UCSD-AML1 (cell line): ENCODE results near the gene G3BP2.

Experiments used
- DNase-seq: peaks from one replicate; lab custom pipeline; 2025; ENCODE audit not compliant: unreplicated experiment; lab: John Stamatoyannopoulos, UW

The G3BP2 gene

GRCh38 chr4:75643651-75644050, 29.6 kb downstream of the G3BP2 start:
- no peak for DNase-seq

GRCh38 chr4:75639124-75639695, 34.0 kb downstream of the G3BP2 start:
- DNase-seq = no peak

DNA sequence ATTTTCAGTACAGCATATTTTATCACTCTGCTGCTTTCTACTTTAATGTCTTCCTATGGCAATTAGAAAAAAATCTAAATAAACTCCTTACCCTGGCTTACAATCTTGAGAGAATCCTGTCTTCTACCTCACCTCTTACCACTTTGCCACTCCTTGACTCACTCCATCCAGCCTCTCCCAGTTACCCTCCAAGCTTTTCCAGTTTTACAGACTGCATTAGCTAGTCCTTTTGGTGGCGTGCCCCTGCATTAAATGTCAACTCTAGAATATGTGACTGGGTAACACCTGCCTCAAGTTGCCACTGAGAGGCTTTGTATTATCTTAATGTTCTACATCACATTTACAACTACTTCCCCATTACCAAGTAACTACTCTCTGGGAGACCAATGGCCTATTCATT, 35.4 kb downstream of the G3BP2 start:
- DNase-seq = no peak

GRCh38 chr4:75637176-75637575, 36.0 kb downstream of the G3BP2 start:
- DNase-seq = no peak

DNA sequence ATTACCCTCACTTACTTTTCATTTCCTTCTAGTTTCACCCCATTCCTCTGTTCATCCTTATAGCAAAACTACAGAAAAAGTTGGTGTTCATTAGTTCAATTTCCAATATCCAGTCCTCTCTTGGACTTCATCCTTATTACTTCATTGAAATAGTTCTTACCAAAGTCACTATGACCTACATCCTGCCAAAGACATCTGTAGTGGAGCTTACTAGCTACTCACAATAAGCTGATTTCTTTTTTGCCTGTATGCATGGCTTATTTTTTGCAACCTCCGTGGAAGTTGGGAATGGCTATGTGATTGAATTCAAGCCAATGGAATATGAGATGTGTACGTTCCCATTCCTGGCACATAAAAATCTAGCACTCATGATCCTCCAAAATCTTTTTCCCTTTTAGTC, 38.3 kb downstream of the G3BP2 start:
- DNase-seq = no peak

GRCh38 chr4:75634281-75634680, 38.9 kb downstream of the G3BP2 start:
- no peak for DNase-seq

GRCh38 chr4:75633846-75634245, 39.4 kb downstream of the G3BP2 start:
- DNase-seq = no peak

- DNase-seq = no peak
Observed at GRCh38 chr4:75630937-75631329, 42.3 kb downstream of the G3BP2 start.

- no peak for DNase-seq
Observed at GRCh38 chr4:75630174-75630936, 42.9 kb downstream of the G3BP2 start, which contains the start of gene CDKL2. Gene CDKL2 (minus strand): TSS chr4:75630528. CDS start chr4:75625988, 4,540 bp downstream.

DNA sequence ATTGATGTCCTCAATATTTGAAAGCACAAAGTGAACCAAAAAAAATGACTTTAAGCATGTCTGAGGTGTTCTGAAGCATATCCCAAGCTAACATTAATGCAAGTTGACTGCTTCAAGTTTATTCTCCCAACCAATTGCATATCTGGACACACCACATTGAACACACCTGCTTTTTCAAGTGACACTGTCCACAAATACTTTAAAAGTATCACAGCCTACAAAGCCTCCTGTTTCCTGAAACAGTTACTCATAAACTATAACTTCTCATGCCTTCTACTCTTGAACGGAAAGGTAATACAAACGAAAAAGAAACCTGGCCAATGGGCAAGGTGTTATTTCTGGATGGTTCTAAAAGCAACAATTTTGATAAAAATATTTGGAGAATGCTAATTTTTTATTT, 44.0 kb downstream of the G3BP2 start:
- no peak for DNase-seq

- DNase-seq = no peak
Observed at GRCh38 chr4:75623026-75623425, 50.2 kb downstream of the G3BP2 start.

DNA sequence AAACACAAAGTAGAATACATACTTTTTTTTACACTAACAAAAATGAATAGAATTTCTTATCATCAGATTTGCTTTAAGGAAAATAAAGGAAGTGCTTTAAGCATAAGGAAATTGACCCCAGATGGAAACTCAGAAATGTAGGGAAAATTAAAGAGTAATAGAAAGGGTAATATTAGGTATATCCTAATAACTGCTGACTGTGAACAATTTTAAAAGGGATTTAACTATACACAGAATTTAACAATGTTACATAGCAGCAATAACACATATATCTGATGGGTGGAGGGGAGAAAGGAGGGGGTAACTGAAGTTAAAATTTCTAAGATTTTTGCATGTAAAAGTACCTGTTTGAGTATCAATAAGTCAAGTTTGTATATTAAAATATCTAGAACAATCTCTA, 51.5 kb downstream of the G3BP2 start:
- DNase-seq = no peak

GRCh38 chr4:75612306-75612705, 60.9 kb downstream of the G3BP2 start:
- DNase-seq = no peak

DNA sequence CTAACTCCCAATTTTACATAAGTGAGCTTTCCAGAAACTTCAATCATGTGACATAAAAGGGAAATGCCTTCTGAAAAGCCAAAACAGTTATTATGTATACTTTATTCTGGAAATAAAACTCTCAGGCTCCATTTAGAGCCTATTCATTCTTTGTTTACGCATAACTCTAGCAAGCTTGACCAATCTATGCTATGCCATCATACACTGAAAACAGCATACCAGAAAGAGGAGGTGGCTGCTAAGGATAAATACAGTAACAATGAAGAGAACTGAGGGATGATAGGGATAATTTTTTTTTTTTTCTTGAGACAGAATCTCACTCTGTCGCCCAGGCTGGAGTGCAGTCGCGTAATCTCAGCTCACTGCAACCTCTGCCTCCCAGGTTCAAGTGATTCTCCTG, 67.3 kb downstream of the G3BP2 start:
- no peak for DNase-seq

DNA sequence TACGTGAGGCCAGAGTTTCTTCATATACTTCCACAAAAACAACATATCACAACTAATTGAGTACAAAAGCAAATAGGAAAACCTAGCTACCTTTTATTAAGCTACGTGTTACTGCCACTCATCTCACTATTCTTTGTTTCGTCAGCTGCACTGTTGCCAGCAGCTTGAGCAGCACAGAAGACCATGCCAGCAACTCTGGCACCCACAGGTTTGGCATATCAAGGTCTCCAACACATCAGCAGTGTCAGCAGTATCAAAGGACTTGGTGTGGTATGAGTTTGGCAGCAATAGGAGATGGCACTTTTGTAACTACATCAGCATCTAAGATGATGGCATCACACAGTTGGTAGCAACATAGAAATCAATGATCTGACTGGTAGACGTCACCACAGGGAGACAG, 73.6 kb downstream of the G3BP2 start:
- no peak for DNase-seq

DNA sequence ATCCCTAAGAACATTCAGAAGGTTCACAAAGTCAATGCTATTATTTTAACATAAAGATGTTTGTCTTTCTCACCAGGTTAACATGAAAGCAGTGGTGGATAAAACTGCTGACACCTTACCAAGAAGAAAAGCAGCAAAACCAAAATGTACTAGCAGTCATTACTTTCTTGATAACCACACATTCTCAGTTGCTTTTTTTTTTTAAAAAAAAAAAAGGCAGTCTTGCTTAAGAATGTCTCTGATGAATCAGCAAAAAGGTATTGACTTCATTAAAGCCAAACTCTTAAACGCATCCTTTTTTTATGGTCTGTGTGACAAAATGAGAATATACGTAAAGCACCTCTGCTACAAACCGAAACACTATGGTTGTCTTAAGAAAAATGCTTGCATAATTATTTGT, 74.8 kb downstream of the G3BP2 start:
- DNase-seq = no peak

- no peak for DNase-seq
Observed at GRCh38 chr4:75596061-75596460, 77.2 kb downstream of the G3BP2 start.

GRCh38 chr4:75593393-75593792, 79.8 kb downstream of the G3BP2 start:
- DNase-seq = no peak
